GM18909 (cell line): ENCODE data around the gene NPAS3.
A peak's percentile ranks its signal among the peaks of the same experiment; 100 is the strongest.

Source experiments
- ATAC-seq: cut with Tn5 transposase; IDR thresholded peaks from one replicate; pipeline ENCODE4 v1.9.1; 2021; ENCODE audit warnings: mild to moderate bottlenecking; ENCODE audit not compliant: unreplicated experiment, poor library complexity

NPAS3 gene

DNA sequence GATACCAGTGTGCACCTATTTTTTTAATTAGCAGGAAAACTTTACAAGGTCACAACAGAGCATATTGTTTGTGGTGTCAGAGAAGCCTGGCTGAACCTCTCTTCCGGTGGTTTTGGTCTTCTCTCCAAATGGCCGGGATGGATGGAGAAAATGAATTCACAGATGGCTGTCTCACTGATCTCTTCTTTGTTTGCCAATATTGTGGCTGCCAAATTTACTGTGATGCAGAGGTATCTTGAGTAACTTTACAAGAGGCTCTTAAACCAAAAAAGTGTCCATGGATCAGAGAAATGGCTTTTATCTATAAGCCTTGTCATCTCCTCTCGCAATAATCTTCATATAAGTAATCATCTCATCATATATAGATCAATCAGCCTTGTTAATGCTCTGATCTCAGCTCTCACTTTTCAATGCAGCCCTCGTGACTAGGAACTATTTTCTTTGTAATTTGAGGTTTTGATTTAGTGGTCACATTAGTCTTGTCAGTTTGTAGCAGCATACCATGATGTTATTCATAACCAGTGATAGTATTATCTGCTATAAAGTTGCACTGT is 704.1 kb downstream of the NPAS3 start:
- no peak for ATAC-seq

DNA sequence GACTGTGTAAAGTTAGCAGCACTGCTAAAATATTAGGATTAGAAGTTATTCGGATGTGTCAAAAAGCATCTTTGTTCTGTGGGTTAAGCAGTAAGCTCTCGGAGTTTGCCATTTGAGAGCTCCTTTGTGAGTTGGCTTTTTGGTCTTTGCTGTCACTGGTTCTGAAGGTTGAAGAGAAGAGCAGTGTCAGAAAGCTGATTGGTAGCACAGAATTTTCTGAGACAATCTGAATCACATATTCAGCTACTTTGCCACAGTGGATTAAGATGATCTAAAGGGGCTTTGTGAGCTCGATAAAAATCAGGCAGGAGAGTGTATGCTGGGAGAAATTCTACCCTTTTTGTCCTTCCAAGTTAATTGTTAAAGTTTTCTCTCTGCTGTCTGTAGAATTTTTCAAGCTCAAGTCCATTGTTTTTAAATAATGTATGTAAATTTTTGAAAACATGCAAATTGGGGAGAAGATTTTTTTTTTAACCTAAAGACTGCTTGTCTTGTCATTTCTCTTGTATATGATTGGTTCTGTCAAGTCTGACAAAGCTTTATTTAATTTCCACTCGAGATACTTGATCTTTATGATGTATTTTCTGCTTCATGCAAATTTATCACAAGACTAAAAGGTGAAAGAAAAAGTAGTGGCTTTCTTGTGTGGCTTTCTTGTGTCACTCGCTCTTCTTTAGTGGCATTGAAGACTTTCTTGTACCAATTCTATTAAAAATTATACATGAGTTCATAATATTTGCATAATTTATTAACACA is 704.9 kb downstream of the NPAS3 start:
- ATAC-seq: no peak

DNA sequence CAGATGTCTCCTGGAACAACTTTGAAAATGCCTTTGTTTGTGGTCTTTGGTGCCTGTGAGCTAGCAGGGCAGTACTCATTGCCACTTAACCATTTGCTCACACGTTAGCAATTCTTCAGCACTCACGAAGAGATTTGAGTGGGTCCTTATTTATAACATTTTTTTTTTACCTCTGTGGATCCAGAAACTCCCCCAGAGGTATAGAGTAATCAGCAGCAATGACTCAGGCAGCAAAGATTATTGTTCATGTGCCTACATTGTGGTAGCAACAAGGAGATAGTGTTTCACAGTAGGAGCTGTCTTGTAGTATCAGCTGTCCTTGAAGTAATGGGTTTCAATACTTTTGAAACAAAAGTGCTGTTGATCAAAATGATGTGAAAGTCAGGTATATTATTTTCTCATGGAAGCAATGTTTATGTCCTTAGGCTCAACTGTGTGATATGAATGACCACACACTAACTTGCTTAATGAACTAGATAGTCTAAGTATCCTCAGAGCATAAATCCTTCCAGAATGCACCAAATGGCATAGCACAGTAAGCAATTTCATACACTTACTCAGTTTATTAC is 708.1 kb downstream of the NPAS3 start:
- no peak for ATAC-seq

DNA sequence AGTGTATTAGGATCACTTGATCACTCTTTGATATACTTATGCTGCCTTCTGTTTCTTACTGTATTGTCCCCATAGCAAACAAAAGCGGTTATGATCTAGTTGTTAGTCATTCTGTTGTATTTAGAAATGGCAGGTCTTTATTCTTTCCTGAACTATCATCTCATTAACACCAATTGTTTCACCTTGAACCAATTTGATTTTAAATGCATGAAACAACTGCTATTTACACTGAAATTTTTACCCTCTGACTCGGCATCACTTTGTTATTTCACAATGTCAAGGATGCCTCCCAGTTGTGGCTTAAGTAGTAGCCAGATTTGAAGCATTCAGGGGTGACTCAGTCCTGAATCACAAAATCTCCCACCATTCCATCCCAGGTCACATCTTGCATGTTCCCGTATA is 708.7 kb downstream of the NPAS3 start:
- no peak for ATAC-seq

DNA sequence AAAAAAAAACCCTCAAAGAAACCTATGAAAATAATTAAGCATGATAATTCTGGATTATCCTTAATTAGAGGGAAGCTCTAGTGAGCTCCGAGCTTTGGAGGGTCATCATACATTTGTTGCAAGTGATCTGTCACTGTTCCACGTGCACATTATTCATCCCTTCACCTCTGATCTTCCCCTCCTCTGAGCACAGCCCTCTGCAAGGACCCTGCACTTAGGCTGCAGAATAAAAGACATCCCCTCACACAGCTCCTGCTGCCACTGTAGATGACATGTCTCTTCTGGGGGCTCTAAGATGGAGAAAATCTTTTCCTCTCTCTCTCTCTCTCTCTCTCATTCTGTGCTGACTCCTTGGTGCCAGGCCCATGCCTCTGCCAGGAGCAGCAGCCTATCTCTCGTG is 711.8 kb downstream of the NPAS3 start:
- no peak for ATAC-seq

DNA sequence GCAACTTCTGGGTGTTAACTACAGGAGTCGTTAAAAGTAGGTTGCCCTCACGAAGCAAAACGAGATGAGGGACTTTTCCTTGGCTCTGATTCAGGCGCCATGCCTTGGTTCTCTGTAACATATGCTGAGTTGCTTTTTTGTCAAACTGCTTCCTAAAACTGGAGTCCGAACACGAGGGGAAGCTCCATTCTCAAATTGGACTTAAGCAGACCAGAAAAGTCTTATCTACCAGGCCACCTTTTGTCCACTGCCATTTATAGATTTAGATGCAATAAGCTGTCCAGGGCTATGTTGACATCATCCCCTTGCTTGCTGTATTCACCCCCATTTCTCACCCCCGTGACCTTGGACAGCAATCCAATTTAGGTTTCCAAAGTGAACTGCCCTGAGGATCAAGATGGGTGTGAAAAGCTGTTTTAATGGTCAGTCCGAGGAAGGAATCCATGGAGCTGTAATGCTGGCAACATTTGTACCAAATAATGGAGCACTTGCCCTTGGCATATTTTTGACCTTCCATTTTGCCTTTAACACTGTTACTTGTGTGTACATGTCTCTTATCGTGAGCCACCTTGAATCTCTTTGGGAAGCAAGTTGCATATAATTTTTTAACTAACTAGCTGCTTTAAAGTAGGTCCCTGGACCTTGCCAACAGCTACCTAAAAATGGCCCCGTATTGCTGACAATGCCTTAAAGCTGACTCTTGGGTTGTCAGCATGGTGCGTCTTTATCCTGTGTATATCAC is 714.1 kb downstream of the NPAS3 start:
- ATAC-seq: no peak

DNA sequence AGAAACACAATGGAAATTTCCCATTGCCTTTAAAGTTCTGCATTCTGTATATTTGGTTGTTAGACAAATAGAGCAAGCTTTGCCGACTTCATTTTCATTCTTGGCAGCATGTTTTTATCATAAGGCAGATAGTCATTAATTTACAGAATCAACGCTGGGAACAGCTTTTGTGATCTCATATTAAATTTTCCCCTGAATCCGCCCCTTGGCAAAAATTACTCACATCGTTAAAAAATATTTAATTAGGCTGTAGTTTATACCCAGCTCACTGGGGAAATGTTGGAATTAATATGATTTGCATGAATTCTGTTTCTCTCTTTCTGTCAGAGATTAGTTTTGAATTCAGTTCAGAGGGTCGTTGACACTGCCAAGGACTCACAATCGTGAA is 714.6 kb downstream of the NPAS3 start:
- no peak for ATAC-seq

DNA sequence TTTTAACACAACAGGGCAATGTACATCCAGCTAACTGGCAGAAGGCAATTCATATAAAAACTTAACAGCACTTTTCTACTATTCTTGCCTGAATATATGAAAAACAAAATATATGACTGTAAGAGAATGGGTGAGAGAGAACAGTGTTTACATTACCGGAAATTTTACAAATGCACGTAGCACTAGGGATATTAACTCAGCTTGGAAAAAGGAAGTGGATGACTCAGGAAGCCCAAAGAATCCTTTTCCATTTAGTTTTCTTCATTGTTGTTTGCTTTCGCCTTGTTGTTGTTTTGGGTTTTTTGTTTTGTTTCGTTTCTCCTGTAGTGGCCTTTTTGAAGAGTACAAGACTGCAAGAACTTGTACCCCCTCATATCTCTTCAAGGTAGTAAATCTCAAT is 716.7 kb downstream of the NPAS3 start:
- ATAC-seq: no peak

DNA sequence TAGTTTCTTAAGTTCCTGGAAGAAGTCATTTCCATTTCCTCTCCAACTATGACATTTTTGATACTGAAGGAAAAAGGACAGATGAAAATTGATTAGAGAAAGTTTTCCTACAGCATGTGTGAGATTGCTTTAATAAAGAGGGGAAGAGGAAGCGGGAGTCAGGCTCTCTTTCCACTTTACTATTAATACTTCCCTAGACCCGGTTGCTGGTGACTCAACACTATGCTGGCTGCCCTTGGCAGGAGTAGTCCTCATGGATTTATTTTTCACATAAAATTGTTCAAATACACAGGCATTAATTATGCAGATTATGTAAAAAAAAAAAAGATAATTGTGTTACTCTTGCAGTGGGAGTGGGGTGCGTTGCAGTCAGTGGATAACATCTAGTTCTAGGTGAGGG is 718.8 kb downstream of the NPAS3 start:
- ATAC-seq: no peak

DNA sequence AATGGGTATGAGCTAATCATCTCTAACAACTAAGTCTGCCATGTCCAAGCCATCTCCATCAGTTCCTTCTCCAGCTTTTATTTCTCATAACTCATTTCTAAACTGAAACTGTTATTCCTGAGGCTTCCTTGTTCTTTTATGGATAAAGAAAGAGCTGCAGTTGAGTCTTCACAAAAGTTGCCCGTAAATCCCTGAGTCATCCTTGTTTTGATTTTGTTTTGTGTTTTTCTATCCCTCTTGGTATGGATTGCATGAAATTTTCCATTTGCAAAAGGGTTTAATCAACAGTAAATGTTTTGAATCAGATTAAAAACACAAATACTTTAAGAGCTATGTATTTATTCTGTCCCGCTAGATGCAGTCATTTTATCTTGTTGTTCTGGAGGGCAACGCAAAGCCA is 721.6 kb downstream of the NPAS3 start:
- ATAC-seq: no peak

DNA sequence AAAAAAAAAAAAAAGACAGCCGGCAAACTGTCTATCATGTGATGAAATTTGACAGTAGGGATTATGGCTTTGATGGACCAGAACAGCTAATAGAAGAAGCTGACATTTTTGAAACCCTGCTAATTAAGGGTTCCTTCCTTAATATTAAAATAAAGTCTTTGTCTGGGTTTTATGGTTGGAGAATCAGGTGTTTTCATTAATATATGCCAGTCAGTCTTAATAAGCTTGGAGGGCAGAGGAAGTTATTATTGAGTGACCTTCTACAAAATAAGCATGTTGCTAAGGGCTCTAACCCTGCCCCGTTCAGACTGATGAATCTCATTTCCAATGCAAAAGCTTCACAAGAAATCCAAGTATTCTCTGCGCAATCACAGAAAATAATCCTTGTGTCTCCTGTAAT is 722.4 kb downstream of the NPAS3 start:
- no peak for ATAC-seq

DNA sequence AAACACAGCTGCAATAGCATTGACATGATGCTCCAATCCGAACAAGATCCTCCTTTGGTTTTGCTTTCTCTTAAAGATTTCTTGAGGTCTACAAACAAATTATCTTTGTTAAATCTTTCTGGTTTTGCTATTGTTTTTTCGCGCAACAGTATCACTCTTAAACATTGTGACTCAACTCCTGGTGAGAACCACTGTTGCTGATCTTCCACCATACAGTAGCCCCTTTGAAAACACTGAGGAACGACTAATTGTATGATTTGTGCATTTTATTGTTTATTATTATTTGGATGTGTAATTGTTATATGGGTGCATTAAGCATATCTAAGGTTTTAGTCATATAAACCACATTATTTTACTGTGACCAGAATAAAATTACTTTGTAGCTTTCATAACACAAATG is 729.4 kb downstream of the NPAS3 start:
- no peak for ATAC-seq

DNA sequence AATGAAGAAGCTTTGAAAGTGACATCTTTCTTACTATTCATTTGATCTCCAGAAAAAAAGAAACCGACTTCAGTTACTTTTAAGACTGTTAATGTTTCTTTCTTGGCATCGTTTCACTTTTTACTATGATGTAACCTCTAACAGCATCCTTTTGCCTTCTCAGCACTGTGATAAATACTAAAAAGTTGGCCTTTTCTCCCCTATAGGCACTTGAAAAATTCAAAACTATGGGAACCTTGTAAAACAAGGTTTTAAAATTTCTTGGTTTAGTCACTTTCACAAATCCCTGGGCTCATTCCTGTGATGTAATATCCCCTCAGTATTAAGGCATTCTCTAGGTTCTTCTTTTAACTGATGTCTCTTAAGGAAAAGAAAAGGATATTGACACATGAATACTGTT is 730.4 kb downstream of the NPAS3 start:
- ATAC-seq: no peak

DNA sequence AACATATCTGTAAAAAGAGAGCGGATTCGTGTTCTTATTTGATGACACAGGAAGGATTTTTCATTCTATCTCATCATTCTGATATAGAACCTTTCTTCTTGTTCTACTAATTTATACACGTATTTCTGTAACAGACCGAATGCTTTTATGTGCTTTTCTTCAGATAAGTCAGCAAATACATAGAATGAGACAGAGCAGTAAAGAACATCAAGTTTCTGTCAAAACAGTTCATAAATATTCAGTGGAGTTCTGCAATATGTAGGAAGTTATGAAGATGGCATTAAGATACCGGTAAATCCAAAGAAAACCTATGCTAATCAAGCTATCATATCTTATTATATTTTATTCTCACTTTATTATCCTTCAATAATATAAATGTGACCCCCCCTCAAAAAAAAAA is 731.6 kb downstream of the NPAS3 start:
- ATAC-seq: no peak

DNA sequence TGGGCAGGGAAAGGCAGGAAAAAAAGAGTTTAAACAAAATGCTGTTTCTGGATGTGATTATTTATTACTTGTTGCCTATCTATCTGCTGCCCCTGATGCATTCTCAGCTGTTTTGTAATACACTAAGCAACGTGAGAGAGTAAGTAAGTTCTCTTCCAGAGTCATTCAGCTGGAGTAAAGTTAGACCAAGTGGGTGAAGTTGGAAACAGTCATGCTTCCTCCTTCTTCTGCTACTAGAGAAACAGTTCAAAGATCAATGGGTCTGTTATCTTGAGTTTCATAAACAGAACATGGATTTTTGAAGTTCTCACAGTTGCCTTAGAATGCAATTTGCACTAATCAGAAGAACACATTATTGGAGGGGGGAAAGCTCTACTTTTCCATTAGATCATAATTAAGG is 732.9 kb downstream of the NPAS3 start:
- ATAC-seq: no peak

DNA sequence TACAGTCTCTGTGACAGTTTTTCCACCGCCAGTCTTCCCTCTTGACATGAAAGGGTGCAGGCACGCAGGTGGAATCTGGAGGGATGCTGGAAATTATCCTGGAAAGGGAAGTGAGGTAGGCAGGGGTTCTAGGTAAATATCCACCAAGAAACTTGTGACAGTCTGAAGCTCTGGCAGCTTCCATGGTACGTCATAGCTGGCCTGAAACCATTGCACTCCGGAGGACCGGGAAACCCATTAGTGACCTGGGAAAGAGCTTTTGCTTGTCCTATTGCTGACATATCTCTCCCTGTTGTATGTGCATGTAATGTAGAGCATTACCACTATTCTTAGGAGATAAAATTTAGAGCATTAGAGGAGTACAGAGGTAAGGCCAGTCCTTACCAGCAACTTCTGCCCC is 736.2 kb downstream of the NPAS3 start:
- ATAC-seq: no peak

DNA sequence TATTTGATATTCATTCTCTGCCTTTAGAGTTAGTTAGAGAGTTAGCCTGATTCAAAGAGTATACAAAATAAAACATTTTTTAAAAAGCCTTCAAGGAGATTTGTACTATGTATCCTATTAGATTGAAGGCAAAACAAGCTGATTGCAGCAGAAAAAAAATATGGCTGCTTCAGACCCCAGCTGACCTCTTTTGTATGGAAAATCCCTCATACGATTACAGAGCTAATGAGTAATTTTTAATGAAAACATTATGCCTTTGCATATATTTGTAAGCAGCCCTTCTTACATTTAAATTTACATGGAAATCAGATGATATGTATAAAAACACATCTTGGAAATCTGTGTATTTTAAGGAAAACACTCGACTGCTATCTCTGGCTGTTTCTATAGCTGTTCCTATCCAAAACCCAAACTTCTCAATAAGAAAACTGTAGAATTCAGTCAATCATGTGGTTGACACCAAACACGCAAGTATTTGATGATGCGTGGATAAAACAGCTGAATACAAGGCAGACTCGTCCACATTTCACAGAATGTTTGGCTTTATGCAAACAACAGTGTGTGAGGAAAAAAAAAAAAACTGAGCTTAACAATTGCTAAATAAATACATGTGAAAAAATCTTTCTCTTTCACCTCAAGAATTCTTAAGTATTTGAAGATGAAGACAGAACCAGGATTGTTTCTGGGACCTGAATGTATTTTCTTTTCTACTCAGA is 736.9 kb downstream of the NPAS3 start:
- no peak for ATAC-seq

DNA sequence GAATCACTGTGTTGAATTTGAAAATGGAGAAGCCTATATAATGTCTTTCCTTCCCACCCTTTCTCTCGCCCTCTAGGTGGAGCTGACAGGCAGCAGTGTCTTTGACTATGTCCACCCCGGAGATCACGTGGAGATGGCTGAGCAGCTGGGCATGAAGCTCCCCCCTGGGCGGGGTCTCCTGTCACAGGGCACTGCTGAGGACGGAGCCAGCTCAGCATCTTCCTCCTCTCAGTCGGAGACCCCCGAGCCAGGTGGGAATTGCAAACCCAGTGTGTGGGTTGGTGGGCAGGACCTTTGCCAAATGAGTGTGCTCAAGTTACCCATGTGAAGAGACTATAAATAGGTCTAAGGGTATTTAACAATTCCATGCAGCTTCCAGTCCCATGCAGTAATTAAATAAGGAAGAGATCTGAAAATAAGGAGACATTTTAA is 737.5 kb downstream of the NPAS3 start:
- ATAC-seq: peak; percentile 81

DNA sequence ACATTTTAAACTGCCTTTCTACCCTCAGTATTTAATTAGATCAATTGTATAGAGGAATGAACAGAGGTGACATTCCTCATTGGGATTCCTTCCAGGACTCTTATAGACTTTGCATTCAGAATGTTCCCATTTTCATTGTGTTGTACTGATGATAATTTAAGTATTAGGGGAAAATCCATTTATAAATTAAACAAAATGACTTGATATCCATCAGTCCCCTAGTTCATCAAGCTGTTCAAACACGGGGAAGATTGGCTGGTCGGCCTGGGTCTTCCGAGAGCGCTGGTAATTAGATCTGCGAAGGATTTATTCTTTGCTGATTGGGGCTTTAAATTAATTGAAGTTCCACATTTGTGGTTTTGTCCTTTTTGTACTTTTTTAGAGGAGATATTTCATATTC is 738.2 kb downstream of the NPAS3 start:
- no peak for ATAC-seq

DNA sequence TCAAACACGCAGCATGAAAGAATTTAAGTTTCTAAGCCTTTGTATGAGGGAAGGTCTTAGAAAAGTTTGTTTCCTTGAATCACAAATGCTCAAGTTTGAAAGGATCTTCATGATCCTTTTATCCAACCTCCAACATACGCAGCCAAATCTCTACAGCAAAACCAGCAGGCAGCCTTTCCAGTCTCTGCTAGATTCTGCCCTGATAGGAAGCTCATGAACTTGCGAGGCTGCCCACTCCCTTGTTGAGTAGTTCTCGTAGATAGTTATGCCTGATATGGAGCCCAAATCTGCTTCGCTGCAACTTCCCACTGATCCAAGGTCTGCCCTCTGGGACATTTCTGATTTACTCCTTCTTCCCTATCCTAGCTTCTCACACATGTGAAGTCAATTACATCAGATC is 739.3 kb downstream of the NPAS3 start:
- ATAC-seq: no peak

DNA sequence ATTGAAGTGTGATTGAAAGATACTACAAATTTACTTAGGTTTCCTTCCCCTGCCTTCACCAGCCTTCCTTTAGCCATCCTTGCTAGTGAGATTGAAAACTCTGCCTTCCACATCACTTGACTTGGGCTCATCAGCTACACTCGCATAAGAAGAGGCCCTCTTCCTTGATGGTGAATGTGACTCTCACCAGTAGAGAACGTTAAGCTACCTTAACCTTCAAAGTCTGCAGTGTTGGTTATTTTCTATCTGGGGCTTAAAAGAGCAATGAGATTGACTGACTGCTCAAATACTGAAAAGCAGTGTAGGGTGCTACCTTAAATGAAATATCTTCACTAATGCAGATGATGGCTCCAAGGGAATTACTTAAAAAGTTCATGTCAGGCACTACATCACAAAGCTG is 740.3 kb downstream of the NPAS3 start:
- no peak for ATAC-seq
